NCI-H1092 treated with DMSO at 0.1 percent for 48 hours (cell line): ENCODE data around the gene ARFIP2.

ENCODE experiments used
- DNase-seq: peaks from one replicate; lab custom pipeline; 2025; lab: John Stamatoyannopoulos, UW

The ARFIP2 gene

DNA sequence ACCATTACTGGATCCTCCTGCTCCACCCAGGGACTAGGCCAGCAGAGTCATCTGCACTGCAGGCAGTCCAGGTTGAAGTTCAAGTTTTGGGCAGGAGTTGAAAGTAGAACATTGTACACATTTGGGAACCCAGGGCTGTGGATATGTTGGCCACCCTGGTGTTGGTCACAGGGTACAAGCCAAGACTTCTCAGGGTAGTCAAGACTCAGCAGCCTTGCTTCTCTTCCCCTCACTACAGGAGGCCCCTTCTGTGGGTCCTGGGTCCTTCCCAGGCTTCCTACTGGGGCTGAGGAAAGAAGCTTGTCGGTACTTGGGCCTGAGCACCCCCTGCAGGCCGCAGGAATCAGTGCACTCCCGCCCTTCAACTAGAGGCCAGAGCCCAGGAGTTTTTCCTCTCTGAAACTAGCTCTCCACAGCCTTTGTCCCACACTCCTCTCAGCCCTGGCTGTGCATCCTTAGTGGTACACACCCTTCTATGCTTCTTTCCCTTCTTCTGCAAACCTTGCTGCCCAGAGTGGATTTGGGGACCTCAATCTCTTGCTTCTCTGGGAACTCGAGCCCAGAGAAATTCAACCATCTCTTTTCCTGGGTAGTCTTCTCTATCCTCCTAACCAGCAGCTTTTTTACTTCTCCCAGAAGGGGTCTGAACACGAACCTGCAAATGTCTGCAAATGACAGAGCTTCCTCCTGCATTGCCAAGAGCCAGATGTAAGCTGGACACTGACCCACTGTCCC lies 37.7 kb downstream of the ARFIP2 start:
- DNase-seq, result peak; percentile 26

- no peak for DNase-seq
Measured at GRCh38 chr11:6442441-6442840, 38.7 kb downstream of the ARFIP2 start.

GRCh38 chr11:6440906-6441358 lies 40.2 kb downstream of the ARFIP2 start, which contains the start of gene HPX:
Gene HPX (minus strand): TSS chr11:6440987. CDS start chr11:6440963, 24 bp downstream.
- DNase-seq, result no peak

DNA sequence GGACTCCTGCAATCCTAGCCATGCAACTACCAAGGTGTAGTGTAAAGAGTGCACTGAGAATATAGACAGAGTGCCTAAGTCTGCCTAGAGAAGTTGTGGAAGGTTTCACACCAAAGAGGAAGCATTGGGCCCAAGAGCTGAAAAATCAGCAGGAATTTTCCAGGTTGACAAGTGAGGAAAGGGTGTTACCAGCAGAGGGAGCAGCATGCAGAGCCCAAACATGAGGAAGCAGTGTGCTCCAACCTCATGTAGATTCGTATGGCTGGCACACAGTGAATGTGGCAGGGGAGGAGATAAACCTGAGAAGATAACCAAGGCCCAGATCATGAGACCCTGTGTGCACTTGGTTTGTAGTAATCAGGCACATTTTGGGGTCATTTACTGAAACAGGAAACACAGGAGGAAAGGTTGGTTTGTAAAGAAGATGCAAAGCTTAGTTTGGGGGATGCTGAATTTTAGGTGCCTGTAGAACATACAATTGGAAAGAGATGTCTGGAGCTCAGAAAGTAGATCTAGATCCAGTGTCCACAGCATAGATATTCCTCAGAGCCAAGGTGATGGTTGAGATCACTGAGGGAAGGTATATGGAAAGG lies 42.1 kb downstream of the ARFIP2 start:
- DNase-seq, result peak; percentile 55

GRCh38 chr11:6437993-6438392 lies 43.1 kb downstream of the ARFIP2 start:
- no peak for DNase-seq

DNA sequence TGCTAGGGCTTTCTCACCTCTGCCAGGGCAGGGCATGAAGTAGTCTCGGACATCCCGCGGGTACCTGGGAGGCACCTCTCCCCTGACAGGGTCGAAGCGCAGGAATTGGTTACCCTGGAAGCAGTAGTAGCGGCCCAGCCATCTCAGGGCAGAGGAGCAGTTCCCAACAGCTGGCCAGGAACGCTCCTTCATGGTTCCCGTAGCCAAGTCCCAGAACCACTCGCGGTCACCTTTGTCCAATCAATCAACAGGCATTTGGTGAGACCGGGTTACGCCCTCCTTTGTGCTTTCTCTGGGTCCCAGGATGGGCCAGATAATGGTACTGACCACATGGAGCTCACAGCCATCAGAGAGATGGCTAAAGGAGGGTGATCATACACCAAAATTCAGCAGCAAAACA lies 43.7 kb downstream of the ARFIP2 start:
- DNase-seq, result no peak

- no peak for DNase-seq
Measured at GRCh38 chr11:6433998-6434660, 47.0 kb downstream of the ARFIP2 start.

- DNase-seq, result no peak
Measured at GRCh38 chr11:6431861-6432260, 49.3 kb downstream of the ARFIP2 start.

DNA sequence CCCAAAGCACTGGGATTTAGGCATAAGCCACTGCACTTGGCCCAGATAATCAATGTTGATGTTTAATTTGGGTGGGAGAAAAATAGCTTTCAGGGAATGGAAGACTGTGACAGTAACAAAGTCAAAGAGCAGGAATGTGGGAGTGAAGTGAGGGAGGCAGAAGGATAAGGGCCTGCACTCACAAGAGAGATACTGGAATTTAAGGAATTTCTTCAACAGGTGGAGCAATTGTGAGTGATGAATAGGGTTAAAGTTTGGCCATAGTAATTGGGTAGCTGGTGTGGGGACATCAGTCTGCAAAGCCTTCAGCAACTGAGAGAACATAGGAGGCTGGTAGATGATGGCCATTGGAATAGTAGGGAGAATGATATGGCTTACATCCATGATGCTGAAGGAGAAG lies 53.6 kb downstream of the ARFIP2 start:
- no peak for DNase-seq
